Fibroblast of lung (primary cell): ENCODE results near the gene SAPCD1.

Source experiments
- CTCF ChIP-seq, 2 donors: IDR thresholded peaks in 1 of 2; conservative IDR thresholded peaks in 1 of 2; 1 replicate in 1 of 2; 2 replicates in 1 of 2; pipeline ENCODE4 v1.5.1; 2011 to 2012; ENCODE audit warnings: low read length in 2 of 2, control low read depth in 1 of 2, inconsistent platforms in 1 of 2, low read depth in 1 of 2, mild to moderate bottlenecking in 1 of 2
- EZH2 ChIP-seq: IDR thresholded peaks from 2 replicates; pipeline ENCODE4 v1.5.1; 2012; ENCODE audit warnings: low read length, control low read depth, mild to moderate bottlenecking; ENCODE audit errors: missing control alignments

GRCh38 chr6:31764198-31764597 lies 1.7 kb downstream of the SAPCD1 start:
- no peak for TF ChIP-seq CTCF (conservative IDR thresholded peaks at IDR 0.05 in 1 of 2, IDR thresholded peaks at IDR 0.05 in 1 of 2; ENCODE audit: low read depth in 1 of 2, low read length in 2 of 2)
- TF ChIP-seq EZH2: no peak
